Activated CD8-positive, alpha-beta T cell treated with anti-CD3 and anti-CD28 coated beads for 36 hours (primary cell): ENCODE results near the gene RBBP8NL. TPM values are rescaled to one million over a fixed set of nuclear protein-coding genes. Genes with fewer than 3 reads are reported as not detected.

Experiments
- ATAC-seq: fragments of 200-7000 bp; cut with Tn5 transposase; one replicate; pipeline ENCODE4 v1.10.0; 2021; ENCODE audit warnings: mild to moderate bottlenecking, moderate library complexity
- CTCF ChIA-PET: fragments of 350-600 bp; sonication (Branson Sonifier 250); formaldehyde crosslinking; loops from one replicate; lab custom pipeline; 2021; ENCODE audit warnings: antibody characterized with exemption; lab: Charles Lee
- POLR2A ChIA-PET: fragments of 350-600 bp; sonication (Branson Sonifier 250); formaldehyde crosslinking; loops from one replicate; lab custom pipeline; 2021; ENCODE audit warnings: antibody characterized with exemption; lab: Charles Lee
- DNase-seq: peaks from one replicate; pipeline ENCODE4 v3.0.0-alpha.2; 2020
- H3K27ac Mint-ChIP-seq: one replicate; pipeline ENCODE4 v1.8.0; 2021; ENCODE audit warnings: mild to moderate bottlenecking, mixed read lengths
- H3K27me3 Mint-ChIP-seq: one replicate; pipeline ENCODE4 v1.8.0; 2021; ENCODE audit warnings: mixed read lengths
- H3K36me3 Mint-ChIP-seq: one replicate; pipeline ENCODE4 v1.8.0; 2021; ENCODE audit warnings: low read depth, mixed read lengths
- H3K4me1 Mint-ChIP-seq: one replicate; pipeline ENCODE4 v1.8.0; 2021; ENCODE audit warnings: low read depth, mixed read lengths
- H3K4me3 Mint-ChIP-seq: one replicate; pipeline ENCODE4 v1.8.0; 2021; ENCODE audit warnings: mild to moderate bottlenecking, moderate library complexity, mixed read lengths
- H3K9me3 Mint-ChIP-seq: one replicate; pipeline ENCODE4 v1.8.0; 2021; ENCODE audit warnings: mixed read lengths
- CTCF ChIP-seq: fragments of 200-600 bp; IDR thresholded peaks from one replicate; pipeline ENCODE4 v1.8.0; 2022; ENCODE audit warnings: antibody characterized with exemption, mild to moderate bottlenecking
- intact Hi-C: fragments of 100-400 bp; cut with micrococcal nuclease; formaldehyde crosslinking; loops from one replicate; pipeline ENCODE4 v1.10.0; 2022
- total RNA-seq, 2 experiments: library from RNA; stranded (reverse); gene quantifications; one replicate each; pipeline ENCODE4 v1.2.3, GENCODE V29; 2021

Gene RBBP8NL
- total RNA-seq, 2 experiments from 2014 or later: not detected

- intact Hi-C loops: no loop called here
- DNase-seq (no peak), ATAC-seq (peak; percentile 0)
- no peaks in the 10 kb centered on the region for H3K9me3 Mint-ChIP-seq
- no peak overlapping the region for H3K27ac Mint-ChIP-seq
- ChIA-PET POLR2A (interaction anchor here (1.1 kb wide), 1 partner anchor 18 kb away, joined by 3 read pairs; no protein-coding TSS in a partner anchor), CTCF (no interaction called here)
- no peak for TF ChIP-seq CTCF
- H3K27me3 Mint-ChIP-seq: no peaks in the 10 kb centered on the region
- peaks cover 19% of the 10 kb centered on the region for H3K4me1 Mint-ChIP-seq
- peak overlapping the region; percentile 71 for H3K4me3 Mint-ChIP-seq
- H3K36me3 Mint-ChIP-seq: no peaks in the 10 kb centered on the region
Measured at GRCh38 chr20:62406635-62407176, 20.6 kb downstream of the RBBP8NL start.

GRCh38 chr20:62405981-62406513 lies 21.3 kb downstream of the RBBP8NL start:
- H3K27ac Mint-ChIP-seq: peak overlapping the region; percentile 61
- peak overlapping the region; percentile 71 for H3K4me3 Mint-ChIP-seq
- intact Hi-C loops: no loop called here
- DNase-seq: no peak
- CTCF ChIA-PET: no interaction called here
- POLR2A ChIA-PET: interaction anchor here (0.8 to 2.7 kb wide), 4 partner anchors 11 to 104 kb away, joined by 3 to 18 read pairs (median 4); partner anchors contain the start of gene RPS21
- ATAC-seq: no peak
- no peaks in the 10 kb centered on the region for H3K27me3 Mint-ChIP-seq
- peaks cover 19% of the 10 kb centered on the region for H3K4me1 Mint-ChIP-seq
- no peak for TF ChIP-seq CTCF
- no peaks in the 10 kb centered on the region for H3K36me3 Mint-ChIP-seq
- H3K9me3 Mint-ChIP-seq: no peaks in the 10 kb centered on the region

- H3K36me3 Mint-ChIP-seq: no peaks in the 10 kb centered on the region
- H3K9me3 Mint-ChIP-seq: no peaks in the 10 kb centered on the region
- H3K27me3 Mint-ChIP-seq: no peaks in the 10 kb centered on the region
- peak overlapping the region; percentile 71 for H3K4me3 Mint-ChIP-seq
- peaks cover 19% of the 10 kb centered on the region for H3K4me1 Mint-ChIP-seq
- ATAC-seq: no peak
- DNase-seq: no peak
- TF ChIP-seq CTCF: peak; percentile 2
- H3K27ac Mint-ChIP-seq: peak overlapping the region; percentile 61
- POLR2A ChIA-PET: interaction anchor here (0.8 to 2.7 kb wide), 4 partner anchors 10 to 104 kb away, joined by 3 to 18 read pairs (median 4); partner anchors contain the start of gene RPS21
- CTCF ChIA-PET: no interaction called here
- intact Hi-C loops: no loop called here
Measured at GRCh38 chr20:62405108-62405980, 22.0 kb downstream of the RBBP8NL start.

GRCh38 chr20:62404761-62405107 lies 22.6 kb downstream of the RBBP8NL start:
- no peak for TF ChIP-seq CTCF
- ATAC-seq (no peak), DNase-seq (no peak)
- ChIA-PET POLR2A (interaction anchor here (1.6 to 2.7 kb wide), 2 partner anchors 15 to 103 kb away, joined by 3 to 18 read pairs; no protein-coding TSS in a partner anchor), CTCF (no interaction called here)
- no peaks in the 10 kb centered on the region for H3K36me3 Mint-ChIP-seq
- no peaks in the 10 kb centered on the region for H3K27me3 Mint-ChIP-seq
- no peak overlapping the region for H3K4me3 Mint-ChIP-seq
- intact Hi-C loops: no loop called here
- H3K27ac Mint-ChIP-seq: no peak overlapping the region
- peaks cover 19% of the 10 kb centered on the region for H3K4me1 Mint-ChIP-seq
- no peaks in the 10 kb centered on the region for H3K9me3 Mint-ChIP-seq
